Activated CD8-positive, alpha-beta memory T cell treated with anti-CD3 and anti-CD28 coated beads, Interleukin-2, amount 50 U/mL, for 24 hours (primary cell): Measurements from ENCODE around the gene ZFYVE9.
"Not testable (repeated sequence)": the region's sequence is repeated elsewhere in the genome, so short reads cannot be mapped to it uniquely, and the experiment has no call there.

Experiments used
- DNase-seq: peaks from one replicate; pipeline ENCODE4 v3.0.0-alpha.2; 2020; ENCODE audit errors: extremely low read depth

The ZFYVE9 gene, protein sequence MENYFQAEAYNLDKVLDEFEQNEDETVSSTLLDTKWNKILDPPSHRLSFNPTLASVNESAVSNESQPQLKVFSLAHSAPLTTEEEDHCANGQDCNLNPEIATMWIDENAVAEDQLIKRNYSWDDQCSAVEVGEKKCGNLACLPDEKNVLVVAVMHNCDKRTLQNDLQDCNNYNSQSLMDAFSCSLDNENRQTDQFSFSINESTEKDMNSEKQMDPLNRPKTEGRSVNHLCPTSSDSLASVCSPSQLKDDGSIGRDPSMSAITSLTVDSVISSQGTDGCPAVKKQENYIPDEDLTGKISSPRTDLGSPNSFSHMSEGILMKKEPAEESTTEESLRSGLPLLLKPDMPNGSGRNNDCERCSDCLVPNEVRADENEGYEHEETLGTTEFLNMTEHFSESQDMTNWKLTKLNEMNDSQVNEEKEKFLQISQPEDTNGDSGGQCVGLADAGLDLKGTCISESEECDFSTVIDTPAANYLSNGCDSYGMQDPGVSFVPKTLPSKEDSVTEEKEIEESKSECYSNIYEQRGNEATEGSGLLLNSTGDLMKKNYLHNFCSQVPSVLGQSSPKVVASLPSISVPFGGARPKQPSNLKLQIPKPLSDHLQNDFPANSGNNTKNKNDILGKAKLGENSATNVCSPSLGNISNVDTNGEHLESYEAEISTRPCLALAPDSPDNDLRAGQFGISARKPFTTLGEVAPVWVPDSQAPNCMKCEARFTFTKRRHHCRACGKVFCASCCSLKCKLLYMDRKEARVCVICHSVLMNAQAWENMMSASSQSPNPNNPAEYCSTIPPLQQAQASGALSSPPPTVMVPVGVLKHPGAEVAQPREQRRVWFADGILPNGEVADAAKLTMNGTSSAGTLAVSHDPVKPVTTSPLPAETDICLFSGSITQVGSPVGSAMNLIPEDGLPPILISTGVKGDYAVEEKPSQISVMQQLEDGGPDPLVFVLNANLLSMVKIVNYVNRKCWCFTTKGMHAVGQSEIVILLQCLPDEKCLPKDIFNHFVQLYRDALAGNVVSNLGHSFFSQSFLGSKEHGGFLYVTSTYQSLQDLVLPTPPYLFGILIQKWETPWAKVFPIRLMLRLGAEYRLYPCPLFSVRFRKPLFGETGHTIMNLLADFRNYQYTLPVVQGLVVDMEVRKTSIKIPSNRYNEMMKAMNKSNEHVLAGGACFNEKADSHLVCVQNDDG (N-terminal part only)

DNA sequence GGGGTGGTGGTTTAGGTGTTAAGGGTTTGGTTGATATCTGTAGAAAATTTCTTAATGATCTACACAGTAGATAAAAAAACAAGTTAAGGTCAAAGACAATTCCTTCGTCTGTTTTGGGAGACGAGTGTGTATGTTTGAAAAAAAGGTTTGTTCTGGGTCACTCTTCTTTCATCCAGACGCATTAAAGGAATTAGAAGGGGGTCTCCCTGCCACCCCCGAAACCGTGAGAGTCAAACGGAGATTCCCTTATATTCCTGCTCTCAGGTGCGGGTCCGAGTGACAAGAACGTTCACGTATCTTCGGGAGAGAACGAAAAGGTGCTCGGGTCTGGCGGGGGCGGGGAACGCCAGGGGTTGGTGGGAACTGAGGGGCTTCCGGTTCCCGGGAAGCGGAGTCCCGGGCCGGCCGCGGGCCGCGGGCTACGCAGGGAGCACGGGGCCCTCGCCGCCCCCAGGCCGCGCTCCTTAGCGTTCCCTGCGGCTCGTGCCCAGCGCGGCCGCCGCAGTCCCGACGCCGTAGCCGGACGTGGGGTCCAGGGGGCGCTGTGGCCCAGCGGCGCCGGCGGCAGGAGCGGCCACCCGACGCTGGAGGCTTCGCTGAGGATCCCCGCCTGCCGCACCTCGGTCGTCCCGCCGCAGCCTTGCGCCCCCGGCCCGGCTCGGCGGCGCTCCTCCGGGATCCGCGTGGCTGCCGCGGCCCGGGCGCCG is at the start of gene ZFYVE9:
Gene ZFYVE9 (plus strand): TSS at position 577 of the 707 bp plus-strand sequence. CDS start 91,118 bp downstream, outside the sequence.
- no peak for DNase-seq

DNA sequence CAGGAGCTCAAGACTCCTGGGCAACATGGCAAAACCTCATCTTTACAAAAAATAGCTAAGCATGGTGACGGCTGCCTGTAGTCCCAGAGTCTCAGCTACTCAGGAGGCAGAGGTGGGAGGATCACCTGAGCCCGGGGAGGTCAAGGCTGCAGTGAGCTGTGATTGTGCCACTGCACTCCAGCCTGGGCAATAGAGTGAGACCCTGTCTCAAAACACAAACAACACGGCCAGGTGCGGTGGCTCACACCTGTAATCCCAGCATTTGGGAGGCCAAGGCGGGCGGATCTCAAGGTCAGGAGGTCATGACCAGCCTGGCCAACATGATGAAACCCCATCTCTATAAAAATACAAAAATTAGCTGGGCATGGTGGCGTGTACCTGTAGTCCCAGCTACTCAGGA is 47.6 kb upstream of the ZFYVE9 start:
- DNase-seq: not testable (repeated sequence)

GRCh38 chr1:52096216-52096615 is 45.7 kb upstream of the ZFYVE9 start:
- no peak for DNase-seq

DNA sequence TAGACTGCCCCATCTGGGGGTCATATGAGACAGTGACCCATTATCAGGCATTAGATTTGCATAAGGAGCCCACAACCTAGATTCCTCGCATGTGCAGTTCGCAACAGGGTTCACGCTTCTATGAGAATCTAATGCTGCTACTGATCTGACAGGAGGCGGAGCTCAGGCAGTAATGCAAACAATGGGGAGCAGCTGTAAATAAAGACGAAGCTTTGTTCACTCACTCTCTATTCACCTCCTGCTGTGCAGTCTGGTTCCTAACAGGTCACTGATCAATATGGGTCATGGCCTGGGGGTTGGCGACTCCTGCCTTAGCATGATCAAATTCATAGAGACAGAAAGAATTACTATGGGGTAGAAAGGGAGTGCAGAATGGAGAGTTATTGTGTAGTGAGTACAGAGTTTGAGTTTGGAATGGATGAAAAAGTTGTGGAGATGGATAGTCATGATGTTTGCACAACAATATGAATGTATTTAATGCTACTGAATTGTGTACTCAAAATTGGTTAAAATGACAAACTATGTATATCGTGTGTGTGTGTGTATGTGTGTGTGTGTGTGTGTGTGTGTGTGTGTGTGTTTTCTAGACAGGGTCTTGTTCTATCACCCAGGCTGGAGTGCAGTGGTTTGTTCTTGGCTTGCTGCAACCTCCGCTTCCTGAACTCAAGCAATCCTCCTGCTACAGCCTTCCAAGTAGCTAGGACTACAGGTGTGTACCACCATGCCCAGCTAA is 43.6 kb upstream of the ZFYVE9 start:
- DNase-seq: no peak

DNA sequence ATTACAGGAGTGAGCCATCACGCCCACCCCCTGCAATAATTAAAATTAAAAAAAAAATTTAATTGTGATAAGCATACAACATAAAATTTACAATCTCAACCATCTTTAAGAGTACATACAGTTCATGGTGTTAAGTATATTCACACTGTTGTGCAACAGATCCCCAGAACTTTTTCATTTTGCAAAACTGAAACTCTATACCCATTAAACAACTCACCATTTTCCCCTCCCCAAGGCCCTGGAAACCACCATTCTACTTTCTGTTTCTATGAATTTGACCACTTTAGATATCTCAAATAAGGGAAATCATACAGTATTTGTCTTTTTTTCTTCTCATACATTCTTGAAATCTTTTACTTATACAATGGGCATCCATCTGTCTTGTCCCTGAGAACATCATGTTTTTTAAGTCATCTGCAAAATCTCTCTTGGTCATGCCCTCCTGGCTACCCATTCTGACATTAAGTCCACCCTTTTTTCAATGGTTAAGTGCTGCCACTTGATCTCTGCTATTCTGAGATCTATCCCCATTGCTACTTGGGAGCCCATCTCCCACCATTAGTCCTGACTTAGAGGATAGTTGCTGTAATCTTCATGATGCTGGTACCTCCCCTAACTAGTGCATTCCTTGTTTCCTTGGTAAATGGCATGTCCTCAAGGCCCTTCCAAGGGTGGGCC is 39.4 kb upstream of the ZFYVE9 start:
- DNase-seq: no peak

GRCh38 chr1:52111492-52111891 is 30.4 kb upstream of the ZFYVE9 start:
- no peak for DNase-seq

GRCh38 chr1:52112489-52112888 is 29.4 kb upstream of the ZFYVE9 start:
- no peak for DNase-seq

DNA sequence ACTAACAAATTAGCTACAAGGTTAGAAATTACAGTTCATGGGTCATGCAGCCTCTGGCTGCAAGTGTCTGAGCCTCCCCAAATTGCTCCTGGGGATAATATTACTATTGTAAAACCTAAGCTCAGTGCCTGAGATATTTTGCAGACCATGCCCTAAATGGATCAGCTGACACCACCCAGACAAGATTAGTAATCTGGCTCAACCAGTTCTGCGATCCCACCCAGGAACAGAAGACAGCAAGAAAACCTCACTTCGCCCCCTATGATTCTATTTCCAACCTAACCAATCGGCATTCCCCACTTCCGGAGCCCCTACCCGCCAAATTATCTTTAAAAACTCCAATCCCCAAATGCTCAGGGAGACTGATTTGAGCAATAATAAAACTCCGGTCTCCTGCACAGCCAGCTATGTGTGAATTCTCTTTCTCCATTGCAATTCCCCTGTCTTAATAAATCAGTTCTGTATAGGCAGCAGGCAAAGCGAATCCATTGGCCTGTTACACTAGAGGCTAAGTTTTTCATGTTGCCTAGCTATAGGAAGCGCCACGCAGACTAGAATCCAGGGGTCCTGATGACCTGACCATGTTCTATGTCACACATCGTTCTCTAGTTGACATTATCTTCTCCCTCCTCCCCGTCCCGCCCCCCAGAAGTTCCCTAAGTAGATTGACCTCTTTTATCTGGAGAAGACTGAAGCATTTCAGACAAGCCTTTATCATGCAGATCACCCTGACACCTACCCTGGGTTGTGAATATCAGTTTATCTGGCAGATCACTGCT is 22.4 kb upstream of the ZFYVE9 start:
- DNase-seq: no peak

DNA sequence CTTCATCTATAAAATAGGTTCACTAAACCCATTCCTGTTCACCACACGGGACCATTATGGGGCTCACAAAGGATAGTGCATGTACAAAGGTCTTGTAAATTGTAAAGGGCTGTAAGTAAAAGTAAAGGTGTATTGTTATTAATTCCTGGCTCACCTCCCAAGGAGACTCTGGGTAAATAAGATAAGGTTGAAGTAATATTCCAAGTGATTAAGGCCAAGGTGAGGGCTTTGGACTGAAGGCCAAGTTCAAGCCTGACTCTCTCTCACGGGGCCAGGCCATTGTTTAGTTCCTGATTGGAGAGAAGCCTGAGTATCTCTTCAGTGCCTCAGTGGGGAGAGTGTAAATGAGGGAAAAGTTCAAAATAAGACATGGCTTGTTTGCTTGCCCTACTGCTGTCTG is 19.5 kb upstream of the ZFYVE9 start:
- DNase-seq: no peak

DNA sequence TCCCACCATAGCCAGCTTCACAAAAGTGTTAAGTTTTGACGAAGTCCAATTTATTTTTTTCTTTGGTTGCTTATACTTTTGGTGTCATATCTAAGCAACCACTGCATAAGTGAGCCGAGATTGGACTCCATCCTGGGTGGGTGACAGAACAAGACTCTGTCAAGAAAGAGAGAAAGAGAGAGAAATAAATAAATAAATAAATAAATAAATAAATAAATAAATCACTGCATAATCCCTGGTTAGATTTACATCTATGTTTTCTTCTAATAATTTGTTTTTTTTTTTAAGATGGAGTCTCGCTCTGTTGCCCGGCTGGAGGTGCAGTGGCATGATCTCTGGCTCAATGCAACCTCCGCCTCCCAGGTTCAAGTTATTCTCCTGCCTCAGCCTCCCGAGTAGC is 18.3 kb upstream of the ZFYVE9 start:
- DNase-seq: no peak

DNA sequence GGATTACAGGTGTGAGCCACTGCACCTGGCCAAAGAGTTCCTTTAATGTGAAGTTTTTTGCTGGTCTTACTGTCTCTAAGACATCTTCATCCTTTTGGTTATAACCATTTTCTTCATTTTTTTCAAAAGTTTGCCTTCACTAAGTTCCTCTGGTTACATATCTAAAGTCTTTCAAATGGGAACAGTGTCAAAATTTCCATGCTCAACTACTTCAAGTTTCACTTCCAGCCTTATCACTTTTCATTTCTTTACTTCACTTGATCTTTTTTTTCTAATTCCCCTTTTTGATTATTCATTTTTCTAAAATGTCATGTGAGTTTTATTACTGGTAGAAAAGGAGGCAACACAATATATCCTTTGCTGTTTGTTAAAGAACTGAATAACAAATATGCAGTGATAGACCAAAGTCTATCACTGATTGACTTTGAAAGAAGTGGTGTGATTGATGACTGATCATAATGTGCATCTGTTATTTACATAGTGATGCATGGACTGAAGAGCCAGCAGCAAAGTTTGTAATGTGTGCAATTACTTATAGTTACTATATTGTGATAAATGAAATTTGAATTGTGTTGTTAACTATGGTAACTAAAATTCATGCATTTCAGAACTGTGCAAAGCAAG is 16.0 kb upstream of the ZFYVE9 start:
- no peak for DNase-seq

DNA sequence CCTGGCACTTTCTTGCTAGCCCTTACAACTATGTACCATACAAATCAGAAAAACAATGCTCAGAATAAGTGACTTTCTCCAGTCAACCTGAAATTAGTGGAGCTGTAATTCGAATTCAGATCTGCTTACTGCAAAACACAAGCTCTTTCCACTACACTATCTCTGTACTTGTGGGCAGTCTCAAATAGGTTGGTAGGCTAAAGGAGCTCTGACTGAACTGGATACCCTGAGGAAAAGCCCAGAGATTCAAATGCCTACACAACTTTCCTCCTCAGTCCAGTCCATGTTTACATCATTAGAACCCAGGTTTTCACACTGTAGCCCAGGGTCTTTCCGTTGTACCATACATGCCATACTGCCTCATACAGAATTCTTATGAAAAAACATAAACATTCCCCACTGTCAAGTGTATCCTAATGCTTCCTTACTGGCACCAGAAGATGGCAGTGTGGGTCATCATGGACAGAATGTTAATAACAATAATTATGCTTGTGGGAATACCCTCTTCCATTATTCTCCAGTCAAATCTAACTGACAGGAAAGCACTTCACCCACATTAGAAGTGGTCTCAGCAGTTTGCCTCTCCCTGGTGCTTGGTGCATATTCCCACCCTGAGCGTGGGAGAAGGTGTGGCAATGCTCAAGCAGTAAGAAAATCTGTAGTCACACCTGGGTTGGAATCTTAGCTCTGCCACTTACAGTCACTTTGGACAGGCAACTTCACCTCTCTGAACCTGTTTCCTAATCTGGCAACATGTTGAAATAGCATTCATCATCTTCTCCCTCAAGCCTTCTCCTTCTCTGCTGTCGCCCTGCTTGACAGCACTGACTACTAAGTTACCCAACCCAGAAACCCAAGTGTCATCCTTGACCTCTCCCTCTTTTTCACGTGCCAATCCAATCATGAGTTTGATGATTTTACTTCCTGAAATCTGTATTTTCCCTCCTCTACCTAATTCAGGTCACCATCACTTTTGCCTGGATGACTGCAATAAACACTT is 14.4 kb upstream of the ZFYVE9 start:
- DNase-seq: no peak

DNA sequence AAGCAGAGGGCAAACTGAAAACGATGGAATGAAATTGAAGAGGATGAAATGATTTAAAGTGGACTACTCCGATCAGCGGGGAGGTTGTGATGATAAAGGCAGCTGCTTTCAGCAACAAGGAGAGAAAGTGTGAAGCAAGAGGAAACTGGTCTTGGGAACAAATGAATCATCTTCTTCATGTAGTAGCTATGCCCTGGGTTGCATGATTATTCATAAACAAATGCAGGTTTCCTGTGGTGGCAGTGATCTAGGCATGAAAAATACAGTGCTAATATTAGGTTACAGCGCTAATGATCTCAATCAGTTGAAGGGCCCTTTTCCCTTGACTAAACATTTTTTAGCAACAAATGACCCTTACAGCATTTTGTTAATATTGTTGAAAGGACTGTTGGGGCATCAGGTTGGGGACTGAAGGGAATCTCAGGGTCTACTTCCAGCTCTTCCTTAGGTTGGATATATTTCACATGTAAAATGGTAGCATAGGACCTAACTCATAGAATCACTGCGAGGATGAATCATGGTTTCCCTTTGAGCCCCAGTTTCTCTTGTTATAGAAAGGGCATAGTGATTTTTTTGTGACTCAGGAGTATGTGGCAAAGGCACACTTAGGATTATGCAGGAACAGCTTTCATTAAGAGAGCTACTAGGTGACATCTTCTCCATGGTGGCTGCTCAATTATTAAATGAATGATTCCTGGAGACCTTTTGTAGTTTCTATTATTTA is 1.9 kb upstream of the ZFYVE9 start:
- DNase-seq: no peak

DNA sequence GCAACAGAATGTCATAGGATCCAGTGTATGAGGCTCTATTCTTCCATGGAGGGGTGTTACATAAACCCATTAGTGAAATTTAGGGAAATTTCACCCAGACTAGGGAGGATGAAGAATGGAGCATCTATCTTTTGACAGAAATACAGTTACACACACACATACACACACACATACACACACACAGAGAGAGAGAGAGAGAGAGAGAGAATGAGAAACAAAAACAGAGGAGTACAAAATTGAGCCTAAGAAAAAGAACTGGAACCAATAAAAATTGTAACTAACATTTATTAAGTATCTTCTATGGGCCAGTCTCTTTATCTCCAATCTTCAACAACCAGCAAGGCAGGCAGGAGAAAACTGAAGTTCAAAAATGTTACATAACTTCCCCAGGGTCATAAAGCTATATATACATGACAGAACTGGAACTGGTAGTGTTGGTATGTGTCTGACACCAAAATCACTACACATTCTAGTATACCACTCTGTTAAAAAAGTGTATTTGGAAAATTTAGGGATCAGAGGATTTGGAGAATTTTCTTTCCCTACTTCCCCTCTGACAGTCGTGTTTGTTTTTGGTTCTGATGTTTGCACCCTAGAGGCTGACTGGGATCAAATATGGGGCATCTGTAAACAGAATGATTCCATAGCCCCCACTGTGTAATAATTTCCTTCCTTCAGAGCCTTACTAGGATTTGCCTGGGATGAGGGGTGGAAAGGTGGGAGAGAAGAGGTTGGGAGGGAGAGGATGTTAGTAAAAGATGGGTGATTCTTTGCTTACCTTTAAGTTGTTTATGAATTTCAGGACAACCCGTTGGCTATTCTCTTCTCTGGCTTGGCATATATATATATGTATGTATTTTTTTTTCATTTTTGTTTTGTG is 1.0 kb upstream of the ZFYVE9 start:
- no peak for DNase-seq

- DNase-seq: no peak
Observed at GRCh38 chr1:52142220-52143183, 613 bp downstream of the ZFYVE9 start.
